CD4-positive, alpha-beta T cell treated with Interleukin-6 at 100 ng/mL for 8 hours (primary cell): ENCODE results near the gene HES4.
A peak's percentile ranks its signal among the peaks of the same experiment; 100 is the strongest.

Experiments used
- DNase-seq: peaks from one replicate; pipeline ENCODE4 v3.0.0-alpha.2; 2020; ENCODE audit warnings: mixed read lengths, low spot score

Gene HES4

DNA sequence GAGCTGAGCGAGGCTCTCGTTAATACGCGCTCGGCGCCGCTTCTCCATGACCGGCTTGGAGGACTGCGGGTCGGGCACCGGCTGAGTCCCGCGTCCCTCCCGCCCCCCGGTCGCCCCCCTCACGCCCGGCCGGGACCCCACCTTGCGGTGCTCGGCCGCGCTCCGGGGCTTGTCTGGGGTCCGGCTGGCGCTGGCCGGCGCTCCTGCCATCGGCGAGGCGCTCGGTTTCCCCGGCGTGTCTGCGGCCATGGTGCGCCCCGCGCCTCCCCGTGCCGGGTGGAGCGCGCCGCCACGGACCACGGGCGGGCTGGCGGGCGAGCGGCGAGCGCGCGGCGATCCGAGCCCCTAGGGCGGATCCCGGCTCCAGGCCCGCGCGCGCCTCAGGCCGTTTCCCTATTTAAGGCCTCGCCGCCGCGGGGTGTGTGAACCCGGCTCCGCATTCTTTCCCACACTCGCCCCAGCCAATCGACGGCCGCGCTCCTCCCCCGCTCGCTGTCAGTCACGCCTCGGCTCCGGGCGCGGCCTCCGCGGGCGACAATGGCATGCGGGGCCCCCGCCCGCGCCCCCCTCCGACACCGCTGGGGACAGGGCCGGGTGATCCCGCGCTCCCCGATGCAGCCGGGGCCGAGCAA is at the start of gene HES4:
HES4 (minus strand) TSS at position 373 of the 632 bp plus-strand sequence; CDS start at position 249, 124 bp downstream.
- no peak for DNase-seq

DNA sequence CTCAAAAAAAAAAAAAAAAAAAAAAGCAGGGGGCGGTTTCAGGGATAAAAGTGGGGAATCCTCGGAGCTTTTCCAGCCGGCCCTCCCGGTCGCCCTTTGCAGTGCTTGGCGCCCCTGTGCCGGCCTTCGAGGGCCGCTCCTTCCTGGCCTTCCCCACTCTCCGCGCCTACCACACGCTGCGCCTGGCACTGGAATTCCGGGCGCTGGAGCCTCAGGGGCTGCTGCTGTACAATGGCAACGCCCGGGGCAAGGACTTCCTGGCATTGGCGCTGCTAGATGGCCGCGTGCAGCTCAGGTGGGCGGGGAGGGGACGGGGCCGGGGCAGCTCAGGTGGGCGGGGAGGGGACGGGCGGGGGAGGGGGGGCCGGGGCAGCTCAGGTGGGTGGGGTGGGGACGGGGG is 48.9 kb upstream of the HES4 start:
- DNase-seq, result no peak

DNA sequence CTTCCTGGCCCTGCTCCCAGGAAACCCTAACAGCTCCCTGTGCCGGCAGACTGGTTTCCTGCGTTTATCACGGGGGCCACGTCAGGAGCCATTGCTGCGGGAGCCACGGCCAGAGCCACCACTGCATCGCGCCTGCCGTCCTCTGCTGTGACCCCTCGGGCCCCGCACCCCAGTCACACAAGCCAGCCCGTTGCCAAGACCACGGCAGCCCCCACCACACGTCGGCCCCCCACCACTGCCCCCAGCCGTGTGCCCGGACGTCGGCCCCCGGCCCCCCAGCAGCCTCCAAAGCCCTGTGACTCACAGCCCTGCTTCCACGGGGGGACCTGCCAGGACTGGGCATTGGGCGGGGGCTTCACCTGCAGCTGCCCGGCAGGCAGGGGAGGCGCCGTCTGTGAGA is 48.1 kb upstream of the HES4 start:
- no peak for DNase-seq

- no peak for DNase-seq
Observed at GRCh38 chr1:1047407-1047806, 47.5 kb upstream of the HES4 start.

- no peak for DNase-seq
Observed at GRCh38 chr1:1046767-1047166, 46.9 kb upstream of the HES4 start.

DNA sequence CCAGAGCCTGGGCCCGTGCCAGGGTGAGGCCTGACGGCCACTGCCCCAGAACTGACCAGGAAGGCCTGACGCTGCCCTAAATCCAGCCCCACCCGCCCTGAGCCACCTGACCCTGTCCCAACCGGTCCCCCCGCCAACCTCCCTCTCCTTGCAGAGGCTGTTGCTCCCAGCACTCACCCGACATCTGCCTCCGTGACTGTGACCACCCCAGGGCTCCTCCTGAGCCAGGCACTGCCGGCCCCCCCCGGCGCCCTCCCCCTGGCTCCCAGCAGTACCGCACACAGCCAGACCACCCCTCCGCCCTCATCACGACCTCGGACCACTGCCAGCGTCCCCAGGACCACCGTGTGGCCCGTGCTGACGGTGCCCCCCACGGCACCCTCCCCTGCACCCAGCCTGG is 46.3 kb upstream of the HES4 start:
- DNase-seq, result no peak

DNA sequence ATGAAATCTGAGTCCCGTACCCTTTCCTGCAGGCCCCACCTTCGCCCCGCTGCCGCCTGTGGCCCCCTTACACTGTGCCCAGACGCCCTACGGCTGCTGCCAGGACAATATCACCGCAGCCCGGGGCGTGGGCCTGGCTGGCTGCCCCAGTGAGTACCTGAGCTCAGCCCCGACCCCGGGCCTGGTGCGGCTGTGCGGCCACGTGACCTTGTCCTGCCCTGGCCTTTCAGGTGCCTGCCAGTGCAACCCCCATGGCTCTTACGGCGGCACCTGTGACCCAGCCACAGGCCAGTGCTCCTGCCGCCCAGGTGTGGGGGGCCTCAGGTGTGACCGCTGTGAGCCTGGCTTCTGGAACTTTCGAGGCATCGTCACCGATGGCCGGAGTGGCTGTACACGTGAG is 45.2 kb upstream of the HES4 start:
- no peak for DNase-seq

DNA sequence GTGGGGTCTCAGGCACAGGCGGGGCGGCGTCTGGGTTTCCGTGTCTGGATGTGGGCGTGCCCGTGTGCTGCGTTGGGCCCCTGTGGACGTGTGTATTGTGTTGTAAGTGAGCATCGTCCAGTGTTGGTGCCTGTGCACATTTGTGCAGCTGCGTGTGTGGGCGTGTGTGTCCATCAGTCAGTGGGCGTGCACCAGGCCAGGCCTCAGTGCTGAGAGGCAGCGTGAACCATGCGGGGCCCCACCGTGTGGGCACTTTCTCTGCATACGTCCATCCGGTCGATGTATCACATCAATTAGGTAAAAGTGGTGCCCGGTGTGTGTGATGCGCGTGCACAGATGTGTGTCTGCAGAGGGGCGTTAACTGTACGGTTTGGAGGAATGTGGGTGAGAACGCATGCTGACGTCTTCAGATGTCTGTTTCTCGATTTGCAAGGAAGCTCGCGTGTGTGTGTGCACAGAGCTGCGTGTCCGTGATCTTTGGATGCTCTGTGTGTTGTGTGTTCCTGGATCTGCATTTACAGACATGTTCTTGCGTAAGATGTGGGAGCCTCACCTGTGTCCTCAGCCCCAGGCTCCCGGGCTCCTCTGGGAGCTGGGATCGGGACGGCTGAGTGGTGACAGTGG is 44.7 kb upstream of the HES4 start:
- no peak for DNase-seq

- no peak for DNase-seq
Observed at GRCh38 chr1:1043921-1044320, 44.0 kb upstream of the HES4 start.

DNA sequence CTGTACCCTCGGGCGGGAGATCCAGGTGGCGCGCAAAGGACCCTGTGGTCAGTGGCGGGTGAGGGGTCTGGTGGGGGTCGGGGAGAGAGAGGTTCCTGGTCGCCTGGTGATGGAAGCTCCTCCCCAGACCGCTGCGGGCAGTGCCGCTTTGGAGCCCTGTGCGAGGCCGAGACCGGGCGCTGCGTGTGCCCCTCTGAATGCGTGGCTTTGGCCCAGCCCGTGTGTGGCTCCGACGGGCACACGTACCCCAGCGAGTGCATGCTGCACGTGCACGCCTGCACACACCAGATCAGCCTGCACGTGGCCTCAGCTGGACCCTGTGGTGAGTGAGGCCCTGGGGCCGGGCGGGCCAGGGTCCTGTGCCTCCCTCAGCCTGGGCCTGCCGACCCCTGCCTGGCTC is 43.5 kb upstream of the HES4 start:
- no peak for DNase-seq

DNA sequence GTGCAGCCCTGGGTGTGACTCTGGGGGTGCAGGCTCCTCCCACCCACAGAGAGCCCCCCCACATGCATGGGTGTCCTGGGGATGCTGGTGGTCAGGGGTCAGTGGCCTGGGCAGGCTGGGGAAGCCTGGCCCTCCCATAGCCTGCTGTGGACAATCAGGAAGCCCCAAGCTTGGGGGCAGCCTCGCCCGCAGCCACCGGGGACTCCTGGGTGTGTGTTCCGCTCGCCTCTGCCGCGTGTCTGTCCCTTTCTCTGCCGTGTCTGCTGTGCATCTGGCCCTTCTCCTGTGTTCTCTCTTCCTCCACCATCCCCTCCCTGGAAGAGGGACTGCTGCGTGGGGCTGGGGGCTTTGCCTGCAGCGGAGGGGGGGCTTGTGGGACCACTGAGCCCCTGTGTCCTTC is 42.9 kb upstream of the HES4 start:
- no peak for DNase-seq

DNA sequence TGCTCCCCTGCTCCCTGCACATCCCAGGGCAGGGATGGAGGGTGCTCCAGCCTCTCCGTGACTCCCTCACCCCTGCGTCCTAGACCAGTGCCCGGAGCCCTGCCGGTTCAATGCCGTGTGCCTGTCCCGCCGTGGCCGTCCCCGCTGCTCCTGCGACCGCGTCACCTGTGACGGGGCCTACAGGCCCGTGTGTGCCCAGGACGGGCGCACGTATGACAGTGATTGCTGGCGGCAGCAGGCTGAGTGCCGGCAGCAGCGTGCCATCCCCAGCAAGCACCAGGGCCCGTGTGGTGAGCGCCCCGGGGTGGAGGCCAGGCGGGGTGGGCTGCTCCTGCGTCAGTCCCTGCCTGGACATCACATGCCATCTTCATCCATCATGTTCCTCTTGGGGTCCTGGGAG is 42.0 kb upstream of the HES4 start:
- DNase-seq, result no peak

GRCh38 chr1:1041092-1041523 is 41.2 kb upstream of the HES4 start:
- DNase-seq, result no peak

GRCh38 chr1:1040004-1040991 is 40.4 kb upstream of the HES4 start:
- DNase-seq, result peak; percentile 81

GRCh38 chr1:1039145-1039910 is 39.4 kb upstream of the HES4 start:
- no peak for DNase-seq

DNA sequence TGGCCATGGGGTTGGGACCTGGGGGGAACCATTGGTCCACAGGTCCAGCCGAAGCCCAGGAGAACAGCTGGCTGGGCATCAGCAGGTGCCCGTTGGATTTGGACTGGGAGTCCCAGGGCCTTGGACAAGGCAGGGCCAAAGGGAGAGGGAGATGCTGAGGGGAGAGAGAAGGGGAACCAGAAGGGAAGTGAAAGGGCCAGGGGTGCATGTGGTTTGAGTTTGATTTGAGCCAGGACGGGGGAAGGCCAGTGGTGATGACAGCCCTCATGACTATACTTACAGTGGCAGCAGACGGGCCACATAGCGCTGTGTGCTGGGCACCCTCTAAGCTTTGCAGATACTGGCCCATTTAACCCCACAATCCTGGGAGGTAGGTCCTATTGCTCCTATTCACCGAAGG is 38.8 kb upstream of the HES4 start:
- no peak for DNase-seq

GRCh38 chr1:1037366-1038327 is 37.8 kb upstream of the HES4 start:
- DNase-seq, result no peak

GRCh38 chr1:1035291-1035943 is 35.5 kb upstream of the HES4 start:
- no peak for DNase-seq

DNA sequence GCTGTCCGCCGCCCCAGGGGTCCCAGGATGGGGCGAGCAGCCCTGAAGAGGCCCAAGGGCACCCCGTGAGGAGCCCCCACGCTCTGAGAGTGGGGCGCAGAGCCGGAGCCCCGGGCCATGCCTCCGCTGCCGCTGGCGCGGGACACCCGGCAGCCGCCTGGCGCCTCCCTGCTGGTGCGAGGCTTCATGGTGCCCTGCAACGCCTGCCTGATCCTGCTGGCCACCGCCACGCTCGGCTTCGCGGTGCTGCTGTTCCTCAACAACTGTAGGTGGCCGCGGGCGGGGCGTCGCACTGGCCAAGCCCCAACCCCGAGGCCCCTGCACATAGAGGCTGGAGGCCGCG is 34.5 kb upstream of the HES4 start:
- no peak for DNase-seq

DNA sequence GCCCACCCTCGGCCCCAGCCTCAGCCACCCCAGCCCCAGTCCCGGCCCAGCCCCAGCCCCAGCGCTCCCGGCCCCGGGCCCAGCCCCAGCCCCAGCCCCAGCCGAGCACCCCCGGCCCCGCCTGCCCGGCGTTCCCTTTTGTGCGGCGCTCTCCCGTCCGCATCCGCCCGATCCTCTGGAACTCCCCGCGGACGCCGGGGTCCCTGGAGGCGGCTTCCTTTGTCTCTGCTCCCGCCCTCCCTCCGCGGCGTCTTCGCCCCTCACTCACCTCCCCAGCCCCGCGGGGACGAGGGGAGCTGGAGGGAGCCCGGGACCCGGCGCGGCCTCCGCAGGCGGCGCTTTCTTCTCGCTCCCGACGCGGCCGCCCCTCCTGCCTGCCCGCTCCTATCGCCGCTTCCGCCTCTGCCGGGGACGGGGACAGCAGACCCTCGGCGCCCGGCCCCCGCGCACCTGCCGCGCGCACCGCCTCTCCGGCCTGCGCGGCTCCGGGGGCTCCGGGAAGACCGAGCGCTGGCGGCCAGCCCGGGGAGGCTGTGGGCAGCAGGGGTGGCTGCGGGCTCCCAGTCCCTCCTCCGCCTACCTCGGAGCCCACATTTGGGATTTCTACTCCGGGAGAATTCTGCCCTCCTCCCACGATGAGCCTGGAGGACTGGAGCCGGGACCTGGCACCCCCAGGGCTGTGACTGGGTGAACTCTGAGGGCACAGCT is 34.0 kb upstream of the HES4 start:
- DNase-seq, result no peak
